ENCODE data around the gene BBS7. TPM values are rescaled to one million over a fixed set of nuclear protein-coding genes. Genes with fewer than 3 reads are reported as not detected.

BBS7 gene
- total and polyA plus RNA-seq, 9 of the 15 experiments (the other 6 are each of a cell fraction or from before 2014, with no cell fraction given): 13.4 to 25.8 (median 16.4) TPM

DNA sequence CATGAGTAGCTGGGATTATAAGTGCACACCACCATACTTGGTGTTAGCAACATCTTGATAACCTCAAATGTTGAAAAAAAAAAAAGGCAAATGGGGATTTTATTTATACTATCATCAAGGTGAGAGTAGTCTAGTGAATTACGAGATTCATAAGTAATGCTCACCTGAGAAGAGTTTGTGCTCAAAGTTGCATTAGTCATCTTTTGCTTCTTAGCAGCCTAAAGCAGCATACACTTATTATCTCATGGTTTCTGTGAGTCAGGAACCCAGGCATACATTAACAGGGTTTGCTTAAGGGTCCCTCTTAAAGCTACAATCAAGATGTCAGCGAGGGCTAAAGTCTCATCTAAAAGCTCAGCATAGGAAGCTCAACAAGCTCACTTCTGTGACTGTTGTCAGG lies 77.3 kb downstream of the BBS7 start:
- Histone ChIP-seq H2AFZ (ENCODE audit: low read depth, low read length) (no peak overlapping the region), H3K27ac (ENCODE audit: extremely low read depth, low read depth, low read length) (no peak overlapping the region), H3K4me3 (no peak overlapping the region), H3K9me1 (ENCODE audit: control insufficient read depth, insufficient read depth, low read length) (no peaks in the 10 kb centered on the region), H3K79me2 (ENCODE audit: control insufficient read depth, insufficient read depth, low read length) (no peaks in the 10 kb centered on the region), H3K36me3 (ENCODE audit: control insufficient read depth, insufficient read depth, low read length) (no peaks in the 10 kb centered on the region), H3K27me3 (ENCODE audit: control insufficient read depth in 2 of 2, insufficient read depth in 2 of 2, low read length in 2 of 2) (no peaks in the 10 kb centered on the region), H4K20me1 (replicated peaks; ENCODE audit: control insufficient read depth, insufficient read depth, low read length) (no peaks in the 10 kb centered on the region), H3K4me1 (replicated peaks in 1 of 2; ENCODE audit: control insufficient read depth in 2 of 2, insufficient read depth in 2 of 2, low read length in 2 of 2) (peaks cover 5 to 36% of the 10 kb centered on the region in 2 experiments; a peak in 3 of 5 replicates), H3K9me3 (replicated peaks; ENCODE audit: control insufficient read depth, insufficient read depth, low read depth, low read length) (no peaks in the 10 kb centered on the region), H3K9ac (ENCODE audit: insufficient read depth in 1 of 2, low read depth in 2 of 2, low read length in 2 of 2) (no peak overlapping the region), H3K4me2 (ENCODE audit: insufficient read depth, low read length) (no peak overlapping the region)
- ATAC-seq (no peak), DNase-seq (ENCODE audit: extremely low read depth in 1 of 4, low spot score in 3 of 4) (no peak), FAIRE-seq (no peak)
- ChIA-PET CTCF (ENCODE audit: low intra/inter-chr PET ratio) (no interaction called here), POLR2A (interaction anchor here (1.5 kb wide), 1 partner anchor 11 kb away, joined by 3 read pairs; no protein-coding TSS in a partner anchor)
- WGBS (ENCODE audit: insufficient coverage, low coverage, missing lambda C conversion rate): 81% methylated on average over 2 of the region's 2 CpGs
- BruUV-seq (replicated peaks): no TSS peak
- in situ Hi-C loops (cut with MboI): no loop called here
- intact Hi-C loops (cut with micrococcal nuclease): no loop called here
- TF ChIP-seq BMI1 (IDR thresholded peaks at IDR 0.05; ENCODE audit: low read length) (no peak), SMARCE1 (IDR thresholded peaks at IDR 0.05) (no peak), NFE2 (IDR thresholded peaks at IDR 0.05; ENCODE audit: low read depth) (no peak), STAG1 (CRISPR knock-in tag; IDR thresholded peaks at IDR 0.05; ENCODE audit: borderline replicate concordance) (no peak), PHF20 (IDR thresholded peaks at IDR 0.05; ENCODE audit: partially characterized antibody) (no peak), SAFB2 (IDR thresholded peaks at IDR 0.05; ENCODE audit: borderline replicate concordance, low read depth, low read length, severe bottlenecking) (no peak), ZNF140 (CRISPR knock-in tag; IDR thresholded peaks at IDR 0.05) (no peak), ZNF124 (CRISPR knock-in tag; IDR thresholded peaks at IDR 0.05) (no peak), SMARCA4 (IDR thresholded peaks at IDR 0.05) (no peak)
- TF ChIP-seq, protein P1, sequence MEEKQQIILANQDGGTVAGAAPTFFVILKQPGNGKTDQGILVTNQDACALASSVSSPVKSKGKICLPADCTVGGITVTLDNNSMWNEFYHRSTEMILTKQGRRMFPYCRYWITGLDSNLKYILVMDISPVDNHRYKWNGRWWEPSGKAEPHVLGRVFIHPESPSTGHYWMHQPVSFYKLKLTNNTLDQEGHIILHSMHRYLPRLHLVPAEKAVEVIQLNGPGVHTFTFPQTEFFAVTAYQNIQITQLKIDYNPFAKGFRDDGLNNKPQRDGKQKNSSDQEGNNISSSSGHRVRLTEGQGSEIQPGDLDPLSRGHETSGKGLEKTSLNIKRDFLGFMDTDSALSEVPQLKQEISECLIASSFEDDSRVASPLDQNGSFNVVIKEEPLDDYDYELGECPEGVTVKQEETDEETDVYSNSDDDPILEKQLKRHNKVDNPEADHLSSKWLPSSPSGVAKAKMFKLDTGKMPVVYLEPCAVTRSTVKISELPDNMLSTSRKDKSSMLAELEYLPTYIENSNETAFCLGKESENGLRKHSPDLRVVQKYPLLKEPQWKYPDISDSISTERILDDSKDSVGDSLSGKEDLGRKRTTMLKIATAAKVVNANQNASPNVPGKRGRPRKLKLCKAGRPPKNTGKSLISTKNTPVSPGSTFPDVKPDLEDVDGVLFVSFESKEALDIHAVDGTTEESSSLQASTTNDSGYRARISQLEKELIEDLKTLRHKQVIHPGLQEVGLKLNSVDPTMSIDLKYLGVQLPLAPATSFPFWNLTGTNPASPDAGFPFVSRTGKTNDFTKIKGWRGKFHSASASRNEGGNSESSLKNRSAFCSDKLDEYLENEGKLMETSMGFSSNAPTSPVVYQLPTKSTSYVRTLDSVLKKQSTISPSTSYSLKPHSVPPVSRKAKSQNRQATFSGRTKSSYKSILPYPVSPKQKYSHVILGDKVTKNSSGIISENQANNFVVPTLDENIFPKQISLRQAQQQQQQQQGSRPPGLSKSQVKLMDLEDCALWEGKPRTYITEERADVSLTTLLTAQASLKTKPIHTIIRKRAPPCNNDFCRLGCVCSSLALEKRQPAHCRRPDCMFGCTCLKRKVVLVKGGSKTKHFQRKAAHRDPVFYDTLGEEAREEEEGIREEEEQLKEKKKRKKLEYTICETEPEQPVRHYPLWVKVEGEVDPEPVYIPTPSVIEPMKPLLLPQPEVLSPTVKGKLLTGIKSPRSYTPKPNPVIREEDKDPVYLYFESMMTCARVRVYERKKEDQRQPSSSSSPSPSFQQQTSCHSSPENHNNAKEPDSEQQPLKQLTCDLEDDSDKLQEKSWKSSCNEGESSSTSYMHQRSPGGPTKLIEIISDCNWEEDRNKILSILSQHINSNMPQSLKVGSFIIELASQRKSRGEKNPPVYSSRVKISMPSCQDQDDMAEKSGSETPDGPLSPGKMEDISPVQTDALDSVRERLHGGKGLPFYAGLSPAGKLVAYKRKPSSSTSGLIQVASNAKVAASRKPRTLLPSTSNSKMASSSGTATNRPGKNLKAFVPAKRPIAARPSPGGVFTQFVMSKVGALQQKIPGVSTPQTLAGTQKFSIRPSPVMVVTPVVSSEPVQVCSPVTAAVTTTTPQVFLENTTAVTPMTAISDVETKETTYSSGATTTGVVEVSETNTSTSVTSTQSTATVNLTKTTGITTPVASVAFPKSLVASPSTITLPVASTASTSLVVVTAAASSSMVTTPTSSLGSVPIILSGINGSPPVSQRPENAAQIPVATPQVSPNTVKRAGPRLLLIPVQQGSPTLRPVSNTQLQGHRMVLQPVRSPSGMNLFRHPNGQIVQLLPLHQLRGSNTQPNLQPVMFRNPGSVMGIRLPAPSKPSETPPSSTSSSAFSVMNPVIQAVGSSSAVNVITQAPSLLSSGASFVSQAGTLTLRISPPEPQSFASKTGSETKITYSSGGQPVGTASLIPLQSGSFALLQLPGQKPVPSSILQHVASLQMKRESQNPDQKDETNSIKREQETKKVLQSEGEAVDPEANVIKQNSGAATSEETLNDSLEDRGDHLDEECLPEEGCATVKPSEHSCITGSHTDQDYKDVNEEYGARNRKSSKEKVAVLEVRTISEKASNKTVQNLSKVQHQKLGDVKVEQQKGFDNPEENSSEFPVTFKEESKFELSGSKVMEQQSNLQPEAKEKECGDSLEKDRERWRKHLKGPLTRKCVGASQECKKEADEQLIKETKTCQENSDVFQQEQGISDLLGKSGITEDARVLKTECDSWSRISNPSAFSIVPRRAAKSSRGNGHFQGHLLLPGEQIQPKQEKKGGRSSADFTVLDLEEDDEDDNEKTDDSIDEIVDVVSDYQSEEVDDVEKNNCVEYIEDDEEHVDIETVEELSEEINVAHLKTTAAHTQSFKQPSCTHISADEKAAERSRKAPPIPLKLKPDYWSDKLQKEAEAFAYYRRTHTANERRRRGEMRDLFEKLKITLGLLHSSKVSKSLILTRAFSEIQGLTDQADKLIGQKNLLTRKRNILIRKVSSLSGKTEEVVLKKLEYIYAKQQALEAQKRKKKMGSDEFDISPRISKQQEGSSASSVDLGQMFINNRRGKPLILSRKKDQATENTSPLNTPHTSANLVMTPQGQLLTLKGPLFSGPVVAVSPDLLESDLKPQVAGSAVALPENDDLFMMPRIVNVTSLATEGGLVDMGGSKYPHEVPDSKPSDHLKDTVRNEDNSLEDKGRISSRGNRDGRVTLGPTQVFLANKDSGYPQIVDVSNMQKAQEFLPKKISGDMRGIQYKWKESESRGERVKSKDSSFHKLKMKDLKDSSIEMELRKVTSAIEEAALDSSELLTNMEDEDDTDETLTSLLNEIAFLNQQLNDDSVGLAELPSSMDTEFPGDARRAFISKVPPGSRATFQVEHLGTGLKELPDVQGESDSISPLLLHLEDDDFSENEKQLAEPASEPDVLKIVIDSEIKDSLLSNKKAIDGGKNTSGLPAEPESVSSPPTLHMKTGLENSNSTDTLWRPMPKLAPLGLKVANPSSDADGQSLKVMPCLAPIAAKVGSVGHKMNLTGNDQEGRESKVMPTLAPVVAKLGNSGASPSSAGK (IDR thresholded peaks at IDR 0.05): no peak
